Stomach (tissue), 9 donors: Measurements from ENCODE around the gene UBE3A. TPM values are rescaled to one million over a fixed set of nuclear protein-coding genes. Genes with fewer than 3 reads are reported as not detected.

Source experiments
- DNase-seq, 2 donors: peaks; one replicate each; pipeline versions ENCODE4 v3.0.0 to v3.0.0-alpha.2; 2013 to 2019
- H3K27ac ChIP-seq, 5 donors: fragments of 200-600 bp in 4 of 5; sonication (generic) in 4 of 5; one replicate each; pipeline ENCODE4 v1.5.1; 2013 to 2019; ENCODE audit warnings: mild to moderate bottlenecking in 1 of 5, moderate library complexity in 1 of 5
- H3K27me3 ChIP-seq, 3 donors: fragments of 200-600 bp; sonication (generic); one replicate each; pipeline ENCODE4 v1.5.1; 2017 to 2019; ENCODE audit warnings: mixed run types in 1 of 3
- H3K36me3 ChIP-seq, 4 donors: fragments of 200-600 bp; sonication (generic); 1 replicate in 3 of 4; 2 replicates in 1 of 4; pipeline ENCODE4 v1.5.1; 2016 to 2019
- H3K4me1 ChIP-seq, 4 donors: fragments of 200-600 bp; sonication (generic); one replicate each; pipeline ENCODE4 v1.5.1; 2016 to 2019
- H3K4me3 ChIP-seq, 4 donors: fragments of 200-600 bp; sonication (generic) in 3 of 4; one replicate each; pipeline ENCODE4 v1.5.1; 2016 to 2019; ENCODE audit warnings: mild to moderate bottlenecking in 1 of 4
- H3K9me3 ChIP-seq, 4 donors: fragments of 200-600 bp; sonication (generic); one replicate each; pipeline ENCODE4 v1.5.1; 2016 to 2019
- EP300 ChIP-seq: sonication (generic); formaldehyde crosslinking; IDR thresholded peaks from one replicate; pipeline ENCODE4 v1.6.1; 2017; ENCODE audit warnings: antibody characterized with exemption
- POLR2A ChIP-seq, 4 donors: fragments of 450-650 bp; IDR thresholded peaks; one replicate each; pipeline ENCODE4 v1.6.1; 2016; ENCODE audit warnings: antibody characterized with exemption in 4 of 4, control low read depth in 2 of 4, mild to moderate bottlenecking in 1 of 4, moderate library complexity in 1 of 4
- POLR2AphosphoS5 ChIP-seq, 3 donors: sonication (generic); formaldehyde crosslinking; IDR thresholded peaks; one replicate each; pipeline ENCODE4 v1.6.1; 2016; ENCODE audit warnings: antibody characterized with exemption in 3 of 3
- WGBS, 5 donors: extraction: QIAGEN DNeasy Blood & Tissue Kit in 3 of 5; methylation state at CpG; one replicate each; pipeline versions ENCODE4 v1.1.5 to v1.1.7; 2013 to 2018; 5-methylcytosine and 5-hydroxymethylcytosine counted together
- intact Hi-C: fragments of 100-400 bp; cut with DNase I; formaldehyde crosslinking; loops from one replicate; pipeline ENCODE4 v1.15.1; 2023; ENCODE audit warnings: low total_unique reads
- polyA plus RNA-seq, 3 donors: library from polyadenylated mRNA; stranded (reverse); fragments of 200-250 nt; gene quantifications; one replicate each; pipeline ENCODE4 v1.2.3, GENCODE V29; 2013
- total RNA-seq, 5 donors: library from RNA; depleted of rRNA; stranded (reverse); fragments of >200 nt; gene quantifications; one replicate each; pipeline versions ENCODE4 v1.1.0 to v1.2.3, GENCODE V29; 2014 to 2016
- TF ChIP-seq, protein P1 (sequence below), 7 experiments: fragments of 450-650 bp in 4 of 7; fragments of 200-600 bp in 3 of 7; sonication (generic) in 3 of 7; IDR thresholded peaks; one replicate each; pipeline ENCODE4 v1.5.1; 2016 to 2019; ENCODE audit warnings: antibody characterized with exemption in 7 of 7, control low read depth in 2 of 7, mild to moderate bottlenecking in 1 of 7
- donor health status: healthy with polysubstance abuse.
- donor health status: Bipolar disorder and iron deficiency.
- donor health status: healthy.

UBE3A gene
- total and polyA plus RNA-seq, 8 donors, result 11.0 to 209 (median 59.2) TPM

GRCh38 chr15:25362545-25362944 is 76.3 kb downstream of the UBE3A start:
- peaks cover 0 to 15% (median 4%) of the 10 kb centered on the region in 4 donors for H3K4me1 ChIP-seq

GRCh38 chr15:25347707-25348106 is 91.1 kb downstream of the UBE3A start:
- Histone ChIP-seq H3K4me3 (no peak overlapping the region), H3K27ac (no peak overlapping the region), H3K36me3 (peaks cover 0 to 77% (median 62%) of the 10 kb centered on the region in 4 donors), H3K9me3 (peaks cover 0 to 27% (median 10%) of the 10 kb centered on the region in 4 donors), H3K4me1 (no peaks in the 10 kb centered on the region), H3K27me3 (no peaks in the 10 kb centered on the region)
- no peak for DNase-seq
- TF ChIP-seq EP300 (no peak), POLR2AphosphoS5 (IDR thresholded peaks at IDR 0.05) (no peak), POLR2A (IDR thresholded peaks at IDR 0.05) (no peak)
- WGBS, 5 donors, result 96 to 99% (median 96%) methylated on average over 2 of the region's 2 CpGs
- intact Hi-C loops, result no loop called here

More at GRCh38 chr15:25362545-25362944, 76.3 kb downstream of the UBE3A start:
- no peak overlapping the region for H3K4me3 ChIP-seq
- no peaks in the 10 kb centered on the region for H3K27me3 ChIP-seq
- intact Hi-C loops, result no loop called here
- no peaks in the 10 kb centered on the region for H3K9me3 ChIP-seq
- H3K27ac ChIP-seq, result no peak overlapping the region
- peaks cover 3 to 26% (median 23%) of the 10 kb centered on the region in 4 donors for H3K36me3 ChIP-seq
- 78 to 94% (median 83%) methylated on average over 1 of the region's 1 CpG for WGBS, 5 donors
- no peak for DNase-seq
- TF ChIP-seq, protein P1, sequence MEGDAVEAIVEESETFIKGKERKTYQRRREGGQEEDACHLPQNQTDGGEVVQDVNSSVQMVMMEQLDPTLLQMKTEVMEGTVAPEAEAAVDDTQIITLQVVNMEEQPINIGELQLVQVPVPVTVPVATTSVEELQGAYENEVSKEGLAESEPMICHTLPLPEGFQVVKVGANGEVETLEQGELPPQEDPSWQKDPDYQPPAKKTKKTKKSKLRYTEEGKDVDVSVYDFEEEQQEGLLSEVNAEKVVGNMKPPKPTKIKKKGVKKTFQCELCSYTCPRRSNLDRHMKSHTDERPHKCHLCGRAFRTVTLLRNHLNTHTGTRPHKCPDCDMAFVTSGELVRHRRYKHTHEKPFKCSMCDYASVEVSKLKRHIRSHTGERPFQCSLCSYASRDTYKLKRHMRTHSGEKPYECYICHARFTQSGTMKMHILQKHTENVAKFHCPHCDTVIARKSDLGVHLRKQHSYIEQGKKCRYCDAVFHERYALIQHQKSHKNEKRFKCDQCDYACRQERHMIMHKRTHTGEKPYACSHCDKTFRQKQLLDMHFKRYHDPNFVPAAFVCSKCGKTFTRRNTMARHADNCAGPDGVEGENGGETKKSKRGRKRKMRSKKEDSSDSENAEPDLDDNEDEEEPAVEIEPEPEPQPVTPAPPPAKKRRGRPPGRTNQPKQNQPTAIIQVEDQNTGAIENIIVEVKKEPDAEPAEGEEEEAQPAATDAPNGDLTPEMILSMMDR (IDR thresholded peaks at IDR 0.05), result no peak
- TF ChIP-seq POLR2A (IDR thresholded peaks at IDR 0.05), result no peak
- TF ChIP-seq EP300, result no peak
- no peak for TF ChIP-seq POLR2AphosphoS5 (IDR thresholded peaks at IDR 0.05)

DNA sequence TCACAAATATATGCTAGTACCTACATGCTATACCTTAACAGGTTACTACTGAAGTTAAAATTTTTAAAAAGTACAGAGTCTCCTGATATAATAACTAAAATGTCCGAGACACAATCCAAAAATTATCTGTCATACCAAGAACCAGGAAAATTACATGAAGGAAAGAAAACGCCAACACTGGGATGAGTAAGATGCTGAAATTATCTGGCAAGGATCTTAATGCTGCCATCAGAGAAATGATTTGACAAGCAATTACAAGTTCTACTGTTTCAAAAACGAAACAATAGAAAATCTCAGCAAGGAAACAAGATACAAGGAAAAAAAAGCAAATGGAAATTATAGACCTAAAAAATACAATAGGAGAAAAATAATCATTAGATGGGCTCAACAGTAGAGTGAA is 92.5 kb downstream of the UBE3A start:
- intact Hi-C loops, result no loop called here
- no peak for DNase-seq
- TF ChIP-seq POLR2AphosphoS5 (IDR thresholded peaks at IDR 0.05), result no peak
- TF ChIP-seq EP300, result no peak
- TF ChIP-seq, protein P1 (IDR thresholded peaks at IDR 0.05), result no peak
- TF ChIP-seq POLR2A (IDR thresholded peaks at IDR 0.05), result no peak
- Histone ChIP-seq H3K27me3 (no peaks in the 10 kb centered on the region), H3K4me1 (no peaks in the 10 kb centered on the region), H3K4me3 (no peak overlapping the region), H3K9me3 (peaks cover 0 to 27% (median 10%) of the 10 kb centered on the region in 4 donors), H3K36me3 (peaks cover 0 to 74% (median 58%) of the 10 kb centered on the region in 4 donors), H3K27ac (no peak overlapping the region)
- 94 to 99% (median 97%) methylated on average over 3 of the region's 3 CpGs for WGBS, 5 donors

- WGBS, 5 donors, result 74 to 86% (median 81%) methylated on average over 3 of the region's 3 CpGs
- intact Hi-C loops, result no loop called here
- H3K4me1 ChIP-seq, result no peaks in the 10 kb centered on the region
- peaks cover 0 to 27% (median 10%) of the 10 kb centered on the region in 4 donors for H3K9me3 ChIP-seq
- peaks cover 0 to 76% (median 56%) of the 10 kb centered on the region in 4 donors for H3K36me3 ChIP-seq
- no peak for DNase-seq
- H3K27ac ChIP-seq, result no peak overlapping the region
- no peak overlapping the region for H3K4me3 ChIP-seq
- TF ChIP-seq, protein P1 (IDR thresholded peaks at IDR 0.05), result no peak
- TF ChIP-seq POLR2A (IDR thresholded peaks at IDR 0.05), result no peak
- H3K27me3 ChIP-seq, result no peaks in the 10 kb centered on the region
Measured at GRCh38 chr15:25345943-25346342, 92.9 kb downstream of the UBE3A start.

DNA sequence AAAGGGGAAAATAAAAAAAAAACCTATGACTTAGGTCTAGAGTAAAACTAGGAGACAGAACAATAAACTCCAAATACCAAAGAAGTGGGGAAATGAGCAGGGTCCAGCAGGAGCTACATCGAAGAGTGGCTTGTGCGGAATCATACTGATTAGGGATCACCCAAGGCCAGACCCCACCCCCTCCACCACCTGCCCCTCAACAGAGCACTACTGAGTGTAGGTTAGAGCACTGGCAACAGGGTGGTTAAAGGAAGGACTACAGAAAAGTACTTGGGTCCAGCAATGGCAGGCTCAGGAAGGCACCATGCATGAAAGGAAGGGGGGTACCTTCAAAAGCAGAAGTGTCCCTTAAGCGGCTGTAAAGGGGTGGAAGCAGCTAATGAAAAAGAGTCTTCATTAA is 96.2 kb downstream of the UBE3A start:
- Histone ChIP-seq H3K27ac (no peak overlapping the region), H3K36me3 (peaks cover 0 to 76% (median 67%) of the 10 kb centered on the region in 4 donors), H3K4me3 (no peak overlapping the region), H3K27me3 (no peaks in the 10 kb centered on the region), H3K4me1 (no peaks in the 10 kb centered on the region), H3K9me3 (peaks cover 0 to 11% (median 7%) of the 10 kb centered on the region in 4 donors)
- TF ChIP-seq POLR2AphosphoS5 (IDR thresholded peaks at IDR 0.05) (no peak), EP300 (no peak), POLR2A (IDR thresholded peaks at IDR 0.05) (no peak)
- TF ChIP-seq, protein P1 (IDR thresholded peaks at IDR 0.05), result no peak
- 96 to 100% (median 97%) methylated on average over 3 of the region's 3 CpGs for WGBS, 5 donors
- intact Hi-C loops, result no loop called here
- DNase-seq, result no peak
